GM18517 (cell line): ENCODE results near the gene PYGO2.

ENCODE experiments used
- ATAC-seq: cut with Tn5 transposase; IDR thresholded peaks from one replicate; pipeline ENCODE4 v1.9.1; 2021; ENCODE audit warnings: mild to moderate bottlenecking, moderate library complexity; ENCODE audit not compliant: unreplicated experiment

Gene PYGO2

GRCh38 chr1:154961207-154962155 lies at the start of gene PYGO2:
TSS of gene PYGO2 (minus strand) at chr1:154961782. CDS start at chr1:154961576, 206 bp downstream.
- peak; percentile 71 for ATAC-seq

DNA sequence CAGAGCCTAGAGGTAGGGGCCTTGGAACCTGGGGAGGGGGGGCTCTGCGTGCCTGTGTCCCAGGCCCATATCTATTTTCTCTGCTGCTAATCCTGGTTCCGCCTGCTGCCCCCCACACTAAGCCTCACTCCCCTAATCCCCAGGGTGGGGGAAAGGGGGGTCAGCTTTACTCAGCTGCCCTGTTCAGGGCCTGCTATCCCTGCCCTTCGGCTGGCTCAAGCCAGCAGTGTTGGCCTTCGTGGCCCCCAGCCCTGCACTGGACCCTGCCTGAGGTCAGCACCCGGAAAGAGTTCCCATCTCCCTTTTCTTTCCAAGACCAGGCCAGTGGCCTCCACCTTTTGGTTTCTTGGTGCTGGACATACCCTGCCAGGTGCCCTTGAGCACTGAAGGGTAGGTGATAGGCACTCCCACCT lies 49.4 kb upstream of the PYGO2 start:
- no peak for ATAC-seq

GRCh38 chr1:155010211-155010918 lies 48.8 kb upstream of the PYGO2 start:
- ATAC-seq: no peak

GRCh38 chr1:155009742-155010141 lies 48.2 kb upstream of the PYGO2 start:
- no peak for ATAC-seq

DNA sequence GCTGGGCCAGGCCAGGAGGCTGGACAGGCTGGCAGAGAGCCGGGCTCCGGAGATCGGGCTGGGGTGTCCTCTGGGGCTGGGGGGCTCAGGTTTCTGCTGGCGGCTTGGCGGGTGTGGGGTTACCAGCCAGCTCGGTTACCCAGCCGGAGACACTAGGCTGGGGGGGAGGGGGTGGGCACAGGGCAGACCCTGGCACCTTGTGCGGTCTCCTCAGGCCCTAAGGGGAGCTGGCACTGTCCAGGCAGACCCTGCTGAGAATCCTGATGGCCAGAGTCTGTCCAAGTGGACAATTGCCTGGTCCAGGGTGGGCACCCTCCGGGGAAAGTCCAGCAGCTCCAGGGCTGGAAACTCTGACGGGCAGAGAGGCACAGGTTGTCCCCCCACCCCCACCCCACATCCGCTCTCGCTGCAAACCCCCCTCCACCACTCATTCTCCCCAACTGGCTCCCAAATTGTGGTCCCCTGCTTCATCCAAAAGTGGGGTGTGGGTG lies 47.7 kb upstream of the PYGO2 start:
- ATAC-seq: no peak

- ATAC-seq: no peak
Measured at GRCh38 chr1:155008015-155008941, 46.7 kb upstream of the PYGO2 start.

DNA sequence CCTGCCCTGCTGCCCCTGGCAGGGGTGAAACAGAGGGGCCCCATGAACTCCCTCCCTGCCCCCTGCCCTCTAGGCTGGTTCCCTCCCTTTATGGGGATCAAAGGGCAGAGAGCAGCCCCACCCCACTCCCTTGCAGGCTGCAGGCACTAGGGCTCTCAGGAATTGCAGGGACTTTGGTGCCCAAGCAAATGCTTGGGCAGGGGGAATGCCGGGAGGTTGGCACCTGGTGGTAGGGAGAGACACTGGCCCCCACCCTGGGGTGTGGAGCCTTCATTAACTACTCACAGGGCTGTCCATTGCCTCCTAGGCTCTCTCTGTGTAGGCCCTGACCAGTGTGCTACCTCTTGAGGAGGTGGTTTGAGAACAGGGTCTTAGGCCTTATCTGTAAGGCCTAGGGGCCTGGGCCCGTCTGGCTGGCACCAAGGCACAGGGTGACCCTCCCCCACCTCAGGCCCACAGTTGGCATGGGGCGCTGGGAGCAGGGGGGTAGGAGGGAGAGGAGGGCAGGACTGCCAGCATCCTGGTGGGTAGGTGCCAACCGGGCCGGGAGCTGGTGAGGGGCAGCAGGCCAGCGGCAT lies 45.8 kb upstream of the PYGO2 start:
- no peak for ATAC-seq

DNA sequence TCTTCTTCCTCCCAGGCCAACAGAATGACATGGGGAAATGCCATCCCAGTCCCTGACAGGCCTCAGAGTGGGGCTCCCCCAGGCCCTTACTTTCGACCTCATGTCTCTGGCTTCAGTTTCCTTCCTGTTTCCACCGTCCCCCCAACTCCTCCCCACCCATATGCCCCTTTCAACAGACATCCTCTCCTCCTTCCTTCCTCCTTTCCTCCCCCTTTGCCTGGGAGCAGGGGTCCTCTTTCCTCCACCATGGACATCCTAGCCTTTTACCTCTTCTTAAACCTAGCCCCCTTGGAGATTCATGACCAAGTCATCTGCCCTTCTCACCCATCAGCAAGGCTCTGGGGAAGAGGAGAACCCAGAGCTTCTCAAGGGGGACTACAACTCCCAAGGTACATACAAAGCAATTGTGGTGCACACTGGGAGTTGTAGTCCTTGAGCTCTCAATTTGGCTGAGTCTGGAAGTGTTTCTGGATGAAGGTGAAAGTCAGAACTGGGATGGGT lies 45.1 kb upstream of the PYGO2 start:
- no peak for ATAC-seq

DNA sequence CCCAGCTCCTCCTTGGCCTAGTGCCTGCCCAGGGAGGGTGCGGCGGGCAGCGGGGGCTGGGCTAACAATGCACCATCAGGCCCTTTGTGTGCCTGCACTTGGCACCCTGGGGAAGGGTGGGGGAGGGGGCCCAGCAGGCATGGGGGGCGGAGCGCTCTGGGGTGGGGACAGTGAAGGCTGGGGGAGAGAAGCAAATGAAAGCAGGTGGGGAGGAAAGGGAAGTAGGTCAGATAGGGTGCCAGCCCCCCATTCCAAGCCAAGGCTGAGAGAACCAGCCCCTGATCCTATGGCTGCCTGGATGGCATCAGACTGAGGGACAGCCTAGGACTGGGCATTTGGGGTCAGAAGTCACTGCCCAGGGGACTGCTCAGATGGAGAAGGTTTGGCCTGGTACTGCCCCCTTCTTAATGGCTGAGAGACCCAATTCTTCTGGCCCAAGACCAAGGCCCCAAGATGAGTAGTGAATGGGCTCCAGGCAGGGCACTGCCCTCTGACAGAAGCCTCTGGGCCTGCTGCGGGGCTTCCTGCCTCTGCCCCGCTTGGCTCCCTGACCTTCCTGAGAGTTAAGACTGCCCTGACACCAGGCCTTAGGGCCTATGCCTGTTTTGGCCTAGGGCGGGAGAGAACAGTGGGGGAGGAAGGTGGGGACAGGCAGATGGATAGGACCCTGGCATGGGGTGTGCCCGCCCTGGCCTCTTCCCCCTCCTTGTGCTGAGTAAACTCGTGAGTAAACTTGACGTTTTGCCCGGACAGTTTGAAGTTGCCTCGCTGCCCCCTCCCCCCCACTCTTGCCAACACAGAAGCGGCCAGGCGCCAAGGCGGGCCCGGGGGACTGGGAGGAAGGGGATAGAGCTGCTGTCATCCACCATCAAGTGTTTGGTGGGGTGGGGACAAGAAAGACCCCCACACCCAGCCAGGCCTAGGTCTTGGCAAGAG lies 43.8 kb upstream of the PYGO2 start:
- no peak for ATAC-seq

GRCh38 chr1:155004352-155005075 lies 42.9 kb upstream of the PYGO2 start:
- no peak for ATAC-seq

DNA sequence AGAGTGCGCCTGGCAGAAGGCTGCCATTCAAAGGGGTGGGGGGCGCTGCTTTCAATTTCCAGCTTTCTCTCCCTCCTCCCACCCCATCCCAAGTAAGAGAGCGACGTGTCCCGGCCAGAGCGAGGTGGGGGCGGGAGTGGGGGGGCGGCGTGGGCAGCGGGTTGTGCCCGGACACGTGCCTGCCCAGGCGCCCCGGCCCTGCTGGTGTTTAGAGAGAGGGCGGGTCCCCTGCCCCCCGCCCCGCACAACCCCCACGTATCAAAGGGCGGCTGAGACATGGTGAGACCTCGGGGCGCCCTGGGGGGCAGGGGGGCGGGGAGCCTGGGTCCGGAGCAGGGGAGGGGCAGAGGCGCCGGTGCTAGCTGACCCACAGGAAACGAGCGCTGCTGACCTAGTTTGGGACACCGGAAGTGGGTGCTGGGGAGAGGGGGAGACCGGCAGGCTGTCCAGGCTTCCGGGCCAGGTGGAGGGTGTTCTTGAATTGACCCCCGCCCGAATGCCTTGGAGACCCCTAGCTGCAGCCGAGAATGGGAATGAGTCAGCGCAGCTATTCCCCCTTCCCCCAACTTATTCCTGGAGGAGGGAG lies 42.3 kb upstream of the PYGO2 start:
- no peak for ATAC-seq

- ATAC-seq: no peak
Measured at GRCh38 chr1:155003227-155003765, 41.7 kb upstream of the PYGO2 start.

DNA sequence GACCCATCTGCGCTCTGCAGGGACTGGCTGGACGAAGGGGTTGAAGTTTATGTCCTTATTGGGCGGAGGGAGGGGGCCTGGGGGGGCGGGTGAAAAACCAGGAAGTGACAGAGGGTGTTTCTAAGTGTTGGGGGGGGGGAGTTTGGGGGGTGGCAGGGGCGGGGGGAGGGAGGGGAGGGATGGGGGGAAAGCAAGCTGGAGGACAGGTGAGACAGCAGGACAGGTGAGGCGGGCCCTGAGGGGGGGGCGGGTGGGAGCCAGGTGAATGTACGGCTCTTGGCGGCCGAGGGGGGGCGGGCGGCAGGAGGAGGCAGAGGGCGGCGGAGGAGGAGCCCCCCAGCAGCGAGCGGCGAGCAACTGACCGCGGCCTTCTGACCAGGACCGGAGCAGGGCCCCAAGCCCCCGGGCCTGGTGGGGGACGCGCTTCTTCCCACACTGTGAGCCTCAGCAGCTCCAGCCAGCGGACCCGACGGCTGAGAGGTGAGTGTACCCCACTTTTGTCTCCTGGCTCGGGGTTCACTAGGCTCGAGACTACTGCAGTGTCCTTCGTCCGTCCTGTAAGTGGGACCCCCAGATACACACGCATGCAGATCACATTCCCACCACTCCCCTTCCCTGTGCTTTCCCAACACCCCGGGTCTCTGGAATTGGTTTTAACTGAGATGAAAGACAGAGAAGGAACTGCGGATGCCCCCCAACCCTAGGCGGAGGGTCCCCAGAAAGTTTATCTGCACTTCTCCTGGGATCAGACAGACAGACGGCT lies 41.1 kb upstream of the PYGO2 start, which contains the start of gene ZBTB7B:
TSS of gene ZBTB7B (plus strand) at position 339 of the 763 bp plus-strand sequence. CDS start 11,859 bp downstream, outside the sequence.
- no peak for ATAC-seq

DNA sequence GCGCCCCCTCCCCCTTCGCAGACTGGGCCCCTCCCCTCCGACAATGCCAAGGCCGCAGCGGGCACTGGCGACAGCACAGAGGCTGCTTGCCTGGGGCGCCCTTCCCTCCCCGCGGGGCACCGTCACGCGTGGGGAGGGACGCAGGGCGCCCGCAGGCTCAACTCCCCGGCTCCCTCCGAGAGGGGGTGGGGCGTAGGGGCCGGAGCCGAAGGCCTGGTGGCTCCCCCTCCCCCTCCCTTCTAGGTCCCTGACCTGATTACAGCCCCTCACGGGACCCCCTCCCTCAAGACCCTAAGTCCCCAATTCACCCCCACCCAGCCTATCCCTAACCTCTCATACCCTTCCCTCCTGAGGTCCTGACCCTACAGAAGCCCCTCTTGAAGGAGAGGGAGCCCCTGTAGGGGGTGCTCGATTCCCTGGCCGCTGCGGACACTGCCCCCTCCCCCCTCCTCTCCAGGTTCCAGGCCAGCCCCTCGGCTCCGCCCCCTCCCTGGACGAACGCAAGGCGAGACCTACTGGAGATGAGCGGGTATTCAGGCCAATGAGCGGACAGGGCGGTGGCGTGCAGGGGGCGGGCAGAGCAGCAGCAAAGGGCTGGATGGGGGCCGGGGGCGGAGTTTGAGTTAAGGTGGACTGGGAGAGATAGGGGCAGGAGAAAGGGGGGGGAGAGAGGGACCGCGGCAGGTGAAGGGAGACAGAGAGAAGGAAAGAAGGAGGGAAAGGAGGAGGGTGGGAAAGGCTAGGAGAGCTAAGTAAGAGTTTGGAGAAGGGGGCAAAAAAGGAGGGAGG lies 40.3 kb upstream of the PYGO2 start:
- peak; percentile 37 for ATAC-seq

GRCh38 chr1:155001425-155001674 lies 39.8 kb upstream of the PYGO2 start:
- no peak for ATAC-seq

- peak; percentile 34 for ATAC-seq
Measured at GRCh38 chr1:155000726-155001424, 39.3 kb upstream of the PYGO2 start.
